ENCODE results near the gene DPH2.
A peak's percentile ranks its signal among the peaks of the same experiment; 100 is the strongest.

DPH2 gene

GRCh38 chr1:43983253-43983899 lies 13.6 kb downstream of the DPH2 start:
- DNase-seq (ENCODE audit: low spot score) = no peak

- no peak for DNase-seq (ENCODE audit: low spot score)
Measured at GRCh38 chr1:43984855-43985254, 15.0 kb downstream of the DPH2 start.

GRCh38 chr1:43985984-43986595 lies 16.3 kb downstream of the DPH2 start:
- DNase-seq (ENCODE audit: low spot score) = peak; percentile 31

- DNase-seq (ENCODE audit: low spot score) = no peak
Measured at GRCh38 chr1:43986712-43987111, 16.9 kb downstream of the DPH2 start.

- DNase-seq (ENCODE audit: low spot score) = no peak
Measured at GRCh38 chr1:43987159-43987902, 17.5 kb downstream of the DPH2 start.

- DNase-seq (ENCODE audit: low spot score) = no peak
Measured at GRCh38 chr1:43990271-43991199, 20.7 kb downstream of the DPH2 start.

- DNase-seq (ENCODE audit: low spot score) = no peak
Measured at GRCh38 chr1:43991200-43991475, 21.3 kb downstream of the DPH2 start.

GRCh38 chr1:43991476-43992231 lies 21.8 kb downstream of the DPH2 start, which contains the start of gene CCDC24:
Gene CCDC24 (plus strand): TSS chr1:43991599. CDS start chr1:43991879, 280 bp downstream.
- DNase-seq (ENCODE audit: low spot score) = peak; percentile 88

GRCh38 chr1:43992232-43992995 lies 22.6 kb downstream of the DPH2 start:
- DNase-seq (ENCODE audit: low spot score) = no peak

GRCh38 chr1:43993206-43993914 lies 23.6 kb downstream of the DPH2 start:
- no peak for DNase-seq (ENCODE audit: low spot score)

GRCh38 chr1:43994071-43994470 lies 24.3 kb downstream of the DPH2 start:
- no peak for DNase-seq (ENCODE audit: low spot score)

- peak; percentile 44 for DNase-seq (ENCODE audit: low spot score)
Measured at GRCh38 chr1:43994794-43995790, 25.3 kb downstream of the DPH2 start.

- DNase-seq (ENCODE audit: low spot score) = no peak
Measured at GRCh38 chr1:43995984-43996732, 26.3 kb downstream of the DPH2 start.

GRCh38 chr1:43996733-43997115 lies 26.9 kb downstream of the DPH2 start:
- DNase-seq (ENCODE audit: low spot score) = no peak

- DNase-seq (ENCODE audit: low spot score) = no peak
Measured at GRCh38 chr1:43997295-43997999, 27.6 kb downstream of the DPH2 start.

- no peak for DNase-seq (ENCODE audit: low spot score)
Measured at GRCh38 chr1:43998000-43998378, 28.2 kb downstream of the DPH2 start.

GRCh38 chr1:43999455-43999854 lies 29.6 kb downstream of the DPH2 start:
- no peak for DNase-seq (ENCODE audit: low spot score)
